GM18499 (cell line): Measurements from ENCODE around the gene C16orf92.

Source experiments
- ATAC-seq: cut with Tn5 transposase; IDR thresholded peaks from one replicate; pipeline ENCODE4 v1.9.1; 2021; ENCODE audit warnings: moderate number of reproducible peaks; ENCODE audit not compliant: insufficient read depth, unreplicated experiment

The C16orf92 gene

DNA sequence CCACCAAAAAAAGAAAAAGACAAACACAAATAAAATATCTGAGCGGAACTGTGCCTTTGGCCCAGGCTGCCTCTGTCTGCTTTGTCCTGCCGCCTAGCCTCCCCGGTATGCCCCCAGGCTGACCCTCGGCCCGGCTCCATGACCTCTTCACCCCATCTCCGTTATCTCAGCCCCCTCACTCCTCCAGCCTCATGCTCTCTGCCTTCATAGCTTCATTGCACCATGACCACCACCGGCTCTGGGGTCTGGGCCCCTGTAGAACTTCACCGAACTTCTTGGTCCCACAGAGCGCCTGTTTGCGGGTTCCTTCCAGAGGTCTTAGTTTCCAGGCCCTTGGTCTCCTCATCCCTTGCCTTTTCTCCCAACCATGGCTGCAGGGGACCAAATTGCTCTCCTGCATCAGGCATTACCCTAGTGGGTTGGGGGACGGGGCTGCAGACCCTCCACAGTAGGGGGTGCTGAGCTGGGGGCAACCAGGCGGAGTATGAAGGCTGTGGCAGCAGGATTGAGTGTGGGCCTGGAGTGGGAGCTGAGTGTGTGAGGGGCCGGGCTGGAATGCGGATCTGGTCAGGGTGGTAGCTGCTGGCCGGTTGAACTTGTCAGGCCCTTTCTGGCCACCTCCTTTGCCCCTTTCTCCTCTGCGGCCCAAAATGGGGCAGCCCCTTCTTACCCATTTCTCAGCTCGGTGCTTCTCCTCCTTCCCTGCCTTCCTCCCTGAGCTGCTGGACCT lies 34.5 kb upstream of the C16orf92 start:
- ATAC-seq = no peak

DNA sequence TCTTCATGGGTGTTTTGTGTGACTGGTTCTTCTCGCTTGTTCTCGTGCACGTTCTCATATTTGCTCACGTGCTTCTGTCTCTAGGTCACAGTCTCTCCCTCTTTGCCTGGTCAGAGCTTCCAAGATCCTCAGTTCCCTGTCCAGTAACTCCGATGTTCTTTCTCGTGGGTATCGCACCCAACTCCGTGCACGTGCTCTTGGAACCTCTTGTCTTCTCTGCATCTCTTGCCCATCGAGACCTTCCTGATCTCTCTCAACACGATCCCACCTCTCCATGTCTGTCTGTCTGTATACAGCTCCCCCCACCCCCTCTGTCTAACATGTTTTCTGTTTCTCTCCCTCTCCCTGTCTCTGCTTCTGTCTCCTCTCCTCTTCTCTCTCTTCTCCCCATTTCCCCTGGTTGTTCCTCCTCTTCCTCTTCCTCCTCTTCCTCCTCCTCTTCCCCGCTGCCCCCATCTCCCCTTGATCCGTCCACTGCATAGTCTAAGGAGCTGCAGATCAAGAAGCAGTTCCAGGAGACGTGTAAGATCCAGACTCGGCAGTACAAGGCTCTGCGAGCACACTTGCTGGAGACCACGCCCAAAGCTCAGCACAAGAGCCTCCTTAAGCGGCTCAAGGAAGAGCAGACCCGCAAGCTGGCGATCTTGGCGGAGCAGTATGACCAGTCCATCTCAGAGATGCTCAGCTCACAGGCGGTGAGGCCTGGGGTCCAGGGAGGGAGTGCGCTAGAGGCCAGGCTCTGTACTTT lies 33.7 kb upstream of the C16orf92 start:
- ATAC-seq = no peak

DNA sequence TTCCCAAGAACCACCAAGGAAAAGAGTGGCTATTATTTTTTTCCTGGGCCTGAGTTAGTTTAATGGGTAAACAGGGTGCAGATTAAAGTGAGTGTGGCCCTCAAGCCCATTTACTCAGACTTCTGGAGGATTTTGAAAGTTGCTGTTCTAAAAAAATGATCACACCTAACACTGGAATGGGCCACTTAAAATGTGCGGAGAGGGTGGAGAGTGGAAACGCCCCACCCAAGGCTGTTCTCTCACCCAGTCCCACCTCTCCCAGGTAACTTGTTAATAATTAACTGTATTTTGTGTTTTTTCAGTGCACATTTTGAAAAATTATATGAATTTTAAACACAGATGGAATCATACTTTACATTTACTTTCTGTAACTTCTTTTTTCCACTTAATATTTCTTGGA lies 33.0 kb upstream of the C16orf92 start:
- no peak for ATAC-seq

DNA sequence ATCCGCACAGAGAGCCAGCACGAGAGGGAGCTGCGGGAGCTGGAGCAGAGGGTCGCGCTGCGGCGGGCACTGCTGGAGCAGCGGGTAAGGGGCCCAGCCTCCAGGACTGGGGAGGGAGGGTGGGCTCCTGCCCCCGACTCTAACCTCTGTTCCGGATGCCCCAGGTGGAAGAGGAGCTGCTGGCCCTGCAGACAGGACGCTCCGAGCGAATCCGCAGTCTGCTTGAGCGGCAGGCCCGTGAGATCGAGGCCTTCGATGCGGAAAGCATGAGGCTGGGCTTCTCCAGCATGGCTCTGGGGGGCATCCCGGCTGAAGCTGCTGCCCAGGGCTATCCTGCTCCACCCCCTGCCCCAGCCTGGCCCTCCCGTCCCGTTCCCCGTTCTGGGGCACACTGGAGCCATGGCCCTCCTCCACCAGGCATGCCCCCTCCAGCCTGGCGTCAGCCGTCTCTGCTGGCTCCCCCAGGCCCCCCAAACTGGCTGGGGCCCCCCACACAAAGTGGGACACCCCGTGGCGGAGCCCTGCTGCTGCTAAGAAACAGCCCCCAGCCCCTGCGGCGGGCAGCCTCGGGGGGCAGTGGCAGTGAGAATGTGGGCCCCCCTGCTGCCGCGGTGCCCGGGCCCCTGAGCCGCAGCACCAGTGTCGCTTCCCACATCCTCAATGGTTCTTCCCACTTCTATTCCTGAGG lies 32.0 kb upstream of the C16orf92 start:
- no peak for ATAC-seq

DNA sequence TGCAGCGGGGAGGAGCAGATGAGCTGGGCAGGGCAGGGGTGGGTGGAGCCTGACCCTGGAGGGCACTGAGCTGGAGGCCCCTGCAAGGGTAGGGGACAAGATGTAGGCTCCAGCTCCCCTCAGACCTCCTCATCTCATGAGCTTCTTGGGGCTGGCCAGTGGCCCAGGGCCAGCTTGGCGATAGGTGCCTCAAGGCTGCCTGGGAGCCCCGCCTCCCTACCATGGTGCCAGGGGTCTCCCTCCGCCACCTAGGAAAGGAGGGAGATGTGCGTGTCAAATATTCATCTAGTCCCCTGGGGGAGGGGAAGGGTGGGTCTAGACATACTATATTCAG lies 31.5 kb upstream of the C16orf92 start:
- no peak for ATAC-seq

DNA sequence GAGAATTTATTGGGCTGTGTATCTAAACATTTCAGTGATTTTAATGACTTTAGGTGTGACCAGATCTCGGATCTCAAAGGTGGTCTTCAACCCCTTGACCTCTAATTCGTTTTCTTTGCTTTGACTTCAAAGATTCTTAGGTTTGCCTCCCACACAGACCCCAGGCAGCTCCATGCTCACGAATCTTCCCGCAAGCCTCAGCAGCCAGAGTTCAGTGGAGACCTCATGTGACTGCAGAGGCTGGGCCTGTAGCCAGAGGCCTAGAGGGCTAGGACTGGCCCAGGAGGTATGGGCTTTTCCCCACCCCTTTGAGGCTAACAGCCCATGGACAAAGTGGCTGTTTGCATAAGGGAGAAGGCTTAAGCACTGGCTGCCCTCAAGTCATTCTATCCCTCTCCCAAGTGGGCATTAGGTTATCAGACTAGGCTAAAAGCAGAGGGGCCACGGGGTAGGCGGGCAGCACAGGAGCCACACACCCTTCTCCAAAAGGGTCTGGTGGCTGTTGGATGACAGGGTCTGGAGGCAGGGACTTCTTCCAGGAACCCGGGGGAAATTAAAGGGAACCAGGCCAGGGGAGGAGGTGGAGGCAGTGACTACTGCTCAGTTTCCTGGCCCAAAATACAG lies 30.5 kb upstream of the C16orf92 start:
- no peak for ATAC-seq

DNA sequence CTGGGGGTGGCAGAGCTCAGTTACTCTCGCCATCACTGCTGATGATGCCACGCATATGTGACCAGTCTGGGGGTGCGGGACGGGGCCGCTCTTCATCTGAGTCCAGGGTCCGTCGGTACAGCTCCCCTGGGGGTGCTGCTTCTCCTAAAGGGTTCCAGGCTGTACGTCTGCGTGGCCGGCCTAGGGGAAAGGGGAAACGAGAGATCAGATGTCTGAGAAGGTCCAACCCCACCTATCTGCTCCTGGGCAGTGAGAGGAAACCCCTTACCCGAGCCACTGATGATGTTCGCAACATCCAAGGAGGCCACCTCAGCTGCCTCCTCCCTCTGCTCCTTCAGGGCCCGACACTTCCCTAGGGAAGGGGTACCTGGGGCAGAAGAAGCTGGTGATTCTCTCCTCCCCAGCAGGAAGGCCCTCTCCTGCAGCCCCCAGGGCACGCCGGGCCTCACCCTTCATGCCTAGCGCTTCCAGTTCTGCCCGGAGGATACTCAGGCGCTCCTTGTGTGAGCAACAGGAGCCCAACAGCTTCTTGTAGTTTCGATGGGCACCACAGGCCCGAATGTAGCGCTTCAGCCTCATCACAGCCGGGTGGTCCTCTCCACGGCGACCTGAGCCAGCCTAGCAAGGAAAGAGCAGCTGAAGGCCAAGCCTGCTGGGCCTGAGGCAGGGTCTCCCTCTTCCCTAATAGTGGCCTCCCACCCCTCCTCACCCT lies 29.7 kb upstream of the C16orf92 start:
- ATAC-seq = no peak

DNA sequence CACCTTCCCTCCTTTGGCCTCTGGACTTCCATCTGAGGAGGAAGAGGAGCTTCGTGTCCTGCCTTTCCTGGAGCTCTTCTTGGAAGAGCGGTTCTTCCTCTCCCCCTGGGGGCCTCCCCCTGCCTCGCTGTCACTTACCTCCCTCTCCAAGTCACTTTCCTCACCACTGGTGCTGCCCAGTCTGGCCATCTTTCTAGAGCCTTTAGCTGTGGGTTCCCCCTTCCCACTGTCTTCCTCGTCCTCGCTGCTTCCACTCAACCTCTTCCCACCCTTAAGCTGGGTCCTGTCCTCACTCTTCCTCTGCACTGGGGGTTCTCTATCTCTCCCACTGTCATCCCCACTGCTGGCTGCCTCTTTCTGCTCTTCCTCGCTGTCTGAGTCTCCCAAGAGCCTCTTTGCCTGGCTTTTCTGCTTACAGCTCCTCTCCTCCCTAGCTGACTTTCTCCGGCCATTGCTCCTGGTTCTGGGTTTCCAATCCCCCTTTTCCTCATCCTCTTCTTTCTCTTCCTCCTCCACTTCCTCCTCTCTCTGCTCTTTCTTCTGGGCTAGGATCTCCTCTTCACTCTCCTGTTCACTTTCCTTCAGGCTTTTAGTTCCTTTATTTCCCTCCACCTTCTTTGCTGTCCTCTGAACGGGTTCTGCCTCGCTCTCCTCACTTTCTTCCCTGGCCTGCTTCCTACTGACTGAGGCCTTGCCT lies 28.9 kb upstream of the C16orf92 start:
- ATAC-seq = no peak

DNA sequence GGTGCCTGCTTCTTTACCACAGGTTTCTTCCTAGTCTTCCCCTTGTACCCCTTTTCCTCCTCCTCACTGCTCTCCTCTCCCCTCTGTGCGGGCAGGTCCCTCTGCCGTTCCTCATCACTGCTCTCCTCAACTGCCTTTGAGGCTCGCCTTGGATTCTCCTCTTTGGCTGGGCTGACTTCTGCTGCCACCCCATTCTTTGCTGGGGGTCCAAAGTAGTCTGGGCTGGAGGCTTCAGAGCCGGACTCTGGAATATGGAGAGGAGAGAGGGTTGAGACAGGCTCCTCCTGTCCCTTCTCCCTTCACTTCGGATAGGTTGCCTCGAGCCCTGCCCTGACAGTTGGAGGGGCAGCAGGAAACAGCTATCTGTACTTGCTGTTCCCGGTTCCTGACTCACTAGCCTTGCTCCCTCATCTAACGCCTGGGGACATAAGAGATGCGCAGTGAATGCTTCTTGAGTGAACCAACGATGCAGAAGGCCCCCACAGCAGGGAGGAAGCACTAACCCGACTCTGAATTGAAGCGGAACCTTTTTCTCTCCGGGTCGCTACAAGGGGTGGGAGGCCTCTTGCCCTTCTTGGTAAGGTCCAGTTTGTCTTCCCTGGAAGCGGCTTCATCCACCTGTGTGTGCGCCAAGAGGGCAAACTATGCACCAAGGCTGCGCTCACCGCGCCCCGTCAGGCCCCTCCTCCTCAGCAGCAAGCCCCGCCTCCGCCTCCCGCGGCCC lies 28.2 kb upstream of the C16orf92 start:
- no peak for ATAC-seq

DNA sequence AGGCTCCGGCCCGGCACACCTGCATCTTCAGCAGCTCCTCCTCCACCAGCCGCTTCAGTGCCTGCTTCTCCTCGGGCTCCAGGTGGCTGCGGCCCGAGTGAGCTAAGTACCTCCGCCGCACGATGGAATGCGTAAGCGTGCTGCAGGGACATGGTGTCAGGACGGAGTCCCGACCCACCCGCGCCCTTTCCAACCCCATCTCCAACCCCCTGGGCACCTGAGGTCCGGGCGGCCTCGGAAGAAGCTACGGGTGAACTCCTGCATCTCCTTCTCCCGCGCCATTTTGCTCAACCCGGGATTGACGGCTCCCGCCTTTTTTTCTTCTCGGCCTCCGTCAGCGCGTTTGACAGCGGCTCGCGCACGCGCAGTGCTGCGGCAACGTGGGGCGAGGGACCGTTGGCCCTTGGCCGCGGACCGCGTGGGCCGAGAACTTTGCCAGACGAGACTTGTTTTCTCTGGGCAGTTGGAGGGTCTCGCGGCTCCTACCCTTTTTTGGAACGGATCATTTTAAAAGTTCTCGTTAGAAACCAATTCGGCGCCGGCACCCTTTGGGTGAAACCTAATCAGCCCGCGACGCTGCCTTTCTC lies 27.6 kb upstream of the C16orf92 start, which contains the start of gene HIRIP3:
Gene HIRIP3 (minus strand): TSS at position 294 of the 587 bp plus-strand sequence. CDS start 12 bp downstream, at position 282.
- peak; percentile 25 for ATAC-seq

DNA sequence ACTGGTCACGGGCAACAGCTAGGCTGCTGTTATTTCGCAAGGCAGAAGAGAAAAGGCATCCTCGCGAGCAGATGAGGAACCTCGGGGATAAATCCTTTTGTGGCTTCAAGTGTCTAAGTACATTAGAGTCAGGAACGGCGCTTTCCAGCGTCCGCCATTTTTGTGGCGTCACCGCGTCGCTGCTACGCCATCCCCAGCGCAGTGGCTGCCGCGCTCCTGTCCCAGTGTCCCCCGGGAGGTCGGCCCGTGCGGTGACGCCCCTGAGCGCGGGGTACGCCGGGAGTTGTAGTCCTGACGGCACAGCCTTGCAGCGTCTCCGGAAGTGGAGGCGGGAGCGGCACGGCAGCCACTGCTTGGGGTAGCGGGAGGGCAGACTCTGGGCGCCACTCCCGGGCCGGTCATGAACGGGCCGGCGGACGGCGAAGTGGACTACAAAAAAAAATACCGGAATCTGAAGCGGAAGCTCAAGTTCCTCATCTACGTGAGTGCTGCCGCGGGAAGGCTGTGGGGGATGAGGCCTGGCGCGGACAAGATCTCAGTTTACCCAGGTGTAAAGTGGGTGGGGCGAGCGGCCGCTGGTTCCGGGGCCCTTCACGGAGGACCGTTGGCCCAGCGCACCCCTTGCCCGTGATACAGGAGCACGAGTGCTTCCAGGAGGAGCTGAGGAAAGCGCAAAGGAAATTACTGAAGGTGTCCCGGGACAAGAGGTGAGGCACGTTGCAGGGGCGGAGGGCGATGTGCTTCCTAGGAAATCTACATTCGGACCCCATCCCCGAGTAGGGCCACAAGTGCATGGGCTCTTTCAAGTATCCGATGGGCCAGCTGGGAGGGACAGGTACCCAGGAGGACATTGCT lies 26.9 kb upstream of the C16orf92 start, which contains the start of gene INO80E:
Gene INO80E (plus strand): TSS at position 331 of the 855 bp plus-strand sequence. CDS start 70 bp downstream, at position 401.
- peak; percentile 61 for ATAC-seq

DNA sequence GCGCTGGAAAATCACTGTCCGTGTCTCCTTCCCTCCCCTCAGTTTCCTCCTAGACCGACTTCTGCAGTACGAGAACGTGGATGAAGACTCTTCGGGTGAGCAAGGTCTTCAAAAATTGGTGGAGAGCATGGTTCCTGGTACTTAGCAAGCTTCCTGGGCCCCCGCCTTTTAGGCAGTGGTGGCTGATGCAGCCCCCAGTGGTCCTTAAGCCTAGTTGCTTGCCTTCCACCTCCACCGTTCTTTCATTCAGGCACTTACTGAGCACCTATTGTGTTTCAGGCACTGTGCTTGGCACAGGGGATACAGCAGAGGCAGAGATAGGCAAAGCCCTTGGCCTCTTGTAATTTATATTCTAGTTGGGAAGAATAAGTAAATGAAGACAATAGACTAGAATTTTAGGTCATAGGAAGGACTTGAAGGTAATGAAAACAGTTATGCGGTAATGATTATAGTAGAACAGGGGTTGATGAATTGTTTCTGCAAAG lies 26.2 kb upstream of the C16orf92 start:
- ATAC-seq = no peak

DNA sequence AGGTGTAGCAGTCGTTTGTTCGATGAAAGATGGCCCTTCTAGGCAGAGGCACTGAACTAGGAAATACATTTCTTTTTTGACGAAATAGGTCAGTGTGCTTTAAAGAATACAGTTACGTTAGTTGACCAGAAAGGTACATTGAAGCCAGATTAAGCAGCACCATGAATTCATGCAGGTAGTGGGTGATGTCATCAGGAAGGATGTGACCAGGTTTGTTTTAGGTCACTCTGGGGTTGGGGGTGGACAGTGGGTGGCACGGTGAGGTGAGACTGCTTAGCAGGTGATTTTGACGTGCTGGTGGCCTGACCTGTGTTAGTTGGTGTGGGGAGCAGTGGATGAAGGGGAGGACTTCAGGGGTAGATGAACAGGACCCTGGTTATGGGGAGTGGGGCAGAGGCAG lies 23.4 kb upstream of the C16orf92 start:
- ATAC-seq = no peak

DNA sequence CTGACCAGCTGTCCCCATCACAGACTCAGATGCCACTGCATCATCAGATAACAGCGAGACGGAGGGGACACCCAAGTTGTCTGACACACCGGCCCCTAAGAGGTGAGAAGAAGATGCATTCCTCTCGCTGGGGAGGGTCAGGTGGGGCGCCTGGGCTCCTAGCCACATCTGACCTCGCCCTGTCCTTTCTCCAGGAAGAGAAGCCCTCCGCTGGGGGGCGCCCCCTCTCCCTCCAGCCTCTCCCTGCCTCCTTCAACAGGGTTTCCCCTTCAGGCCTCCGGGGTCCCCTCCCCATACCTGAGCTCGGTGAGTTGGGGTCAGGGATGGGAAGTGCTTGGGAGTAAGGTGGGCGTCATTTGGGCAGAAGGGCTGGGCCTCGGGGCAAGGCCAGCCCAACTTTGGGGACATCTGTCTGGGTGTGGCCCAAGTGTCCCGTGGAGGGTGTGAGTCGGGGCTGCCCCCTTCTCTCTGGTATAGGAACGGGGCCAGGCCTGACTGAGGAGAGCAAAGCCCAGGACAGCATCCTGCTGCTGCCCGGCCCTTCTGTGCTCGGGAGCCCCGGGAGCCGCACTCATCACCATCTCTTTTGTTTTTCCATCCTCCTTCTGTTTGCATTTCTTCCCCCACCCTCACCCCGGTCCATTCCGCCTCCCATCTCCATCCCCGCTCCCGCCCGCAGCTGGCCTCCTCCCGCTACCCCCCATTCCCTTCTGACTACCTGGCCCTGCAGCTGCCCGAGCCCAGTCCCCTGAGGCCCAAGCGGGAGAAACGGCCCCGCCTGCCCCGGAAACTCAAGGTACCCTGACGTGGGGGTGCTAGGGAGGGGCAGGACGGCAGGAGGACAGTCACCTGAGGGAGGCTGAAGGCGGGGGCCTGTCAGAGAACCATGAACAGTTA lies 22.0 kb upstream of the C16orf92 start:
- no peak for ATAC-seq

DNA sequence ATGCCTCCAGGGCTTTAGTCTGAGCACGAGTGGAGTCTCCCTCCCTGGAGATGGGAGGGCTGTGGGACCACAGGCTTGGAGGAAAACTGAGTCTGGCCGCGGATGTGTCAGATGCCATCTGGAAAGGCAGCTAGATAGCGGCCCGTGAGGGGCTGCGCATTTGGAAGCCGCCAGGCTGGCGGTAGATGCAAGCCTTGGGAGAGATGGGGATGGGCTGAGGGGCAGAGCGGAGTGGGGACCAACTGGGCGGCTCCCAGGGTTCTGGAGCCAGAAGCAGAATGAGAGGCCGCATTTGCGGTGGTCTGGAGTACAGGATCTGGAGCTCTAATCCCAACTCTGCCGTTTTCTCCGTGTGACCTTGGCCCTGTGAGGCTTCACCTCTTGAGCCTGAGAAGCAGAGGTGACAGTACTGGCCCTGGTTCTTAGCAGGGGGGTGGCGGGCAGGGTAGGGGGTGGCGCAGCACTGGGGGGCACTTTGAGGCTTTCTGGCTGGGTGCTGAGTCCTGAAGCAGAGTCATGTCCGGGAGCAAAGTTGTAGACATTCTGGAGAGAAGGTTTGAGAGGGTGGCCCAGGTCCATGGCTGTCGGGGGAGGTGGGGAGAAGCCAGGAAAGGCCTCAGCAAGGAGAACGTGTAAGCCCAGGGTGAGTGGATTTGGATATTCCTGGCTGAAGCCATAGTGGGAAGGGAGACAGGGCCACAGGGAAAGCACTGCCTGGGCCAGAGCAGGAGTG lies 20.2 kb upstream of the C16orf92 start:
- no peak for ATAC-seq
